HepG2 (cell line): ENCODE measurements around the gene ADGRG1. TPM values are rescaled to one million over a fixed set of nuclear protein-coding genes. Genes with fewer than 3 reads are reported as not detected.

ENCODE experiments used
- CEBPB ChIP-seq: IDR thresholded peaks from 2 replicates; pipeline ENCODE4 v1.6.1; 2011; ENCODE audit warnings: low read depth, low read length, improper control_type of control experiment, borderline replicate concordance
- FIP1L1 ChIP-seq: fragments of 200-400 bp; formaldehyde crosslinking; IDR thresholded peaks from 2 replicates; pipeline ENCODE4 v1.6.1; 2018; ENCODE audit warnings: low read depth, mild to moderate bottlenecking, low read length, moderate library complexity, borderline replicate concordance; ENCODE audit not compliant: insufficient read depth
- KIAA2018 ChIP-seq: sonication (generic); formaldehyde crosslinking; IDR thresholded peaks from 2 replicates; pipeline ENCODE4 v1.5.0; 2020; ENCODE audit warnings: mild to moderate bottlenecking, missing genetic modification reagents, borderline replicate concordance
- PPARG ChIP-seq: conservative IDR thresholded peaks from 2 replicates; pipeline ENCODE4 v1.6.1; 2016; ENCODE audit warnings: missing biosample characterization, missing genetic modification reagents
- ZNF17 ChIP-seq: sonication (generic); formaldehyde crosslinking; IDR thresholded peaks from 2 replicates; pipeline ENCODE4 v1.5.0; 2020; ENCODE audit warnings: mild to moderate bottlenecking, missing genetic modification reagents
- ZNF280D ChIP-seq: sonication (generic); formaldehyde crosslinking; IDR thresholded peaks from 2 replicates; pipeline ENCODE4 v1.5.1; 2020; ENCODE audit warnings: mild to moderate bottlenecking, missing genetic modification reagents
- ZNF574 ChIP-seq: sonication (generic); formaldehyde crosslinking; IDR thresholded peaks from 2 replicates; pipeline ENCODE4 v1.4.0; 2020; ENCODE audit warnings: missing genetic modification reagents
- ZNF678 ChIP-seq: sonication (generic); formaldehyde crosslinking; IDR thresholded peaks from 2 replicates; pipeline ENCODE4 v1.4.0; 2020; ENCODE audit warnings: mild to moderate bottlenecking, missing genetic modification reagents
- ZNF891 ChIP-seq: sonication (generic); formaldehyde crosslinking; IDR thresholded peaks from 2 replicates; pipeline ENCODE4 v1.5.0; 2020; ENCODE audit warnings: mild to moderate bottlenecking, missing genetic modification reagents
- polyA plus RNA-seq, 8 experiments: library from polyadenylated mRNA; depleted of rRNA in 3 of 8; stranded (reverse) in 7 of 8; unstranded in 1 of 8; fragments of >200 nt; fragmentation: Illumina TruSeq in 4 of 8; extraction: Trizol in 4 of 8; gene quantifications; 2 replicates each; pipeline versions ENCODE4 v1.2.1 to v1.2.3, GENCODE V29; 2011 to 2016; ENCODE audit warnings: low read depth in 4 of 8, missing spikeins in 1 of 8, mixed read lengths in 1 of 8; ENCODE audit not compliant: insufficient read depth in 1 of 8
- total RNA-seq, 5 experiments: library from RNA; depleted of rRNA; stranded (reverse); fragments of >200 nt; fragmentation: Illumina TruSeq; extraction: Trizol; gene quantifications; 2 replicates each; pipeline ENCODE4 v1.2.3, GENCODE V29; 2016; ENCODE audit warnings: low read depth in 1 of 5

The ADGRG1 gene
- total and polyA plus RNA-seq, 2 of the 13 experiments (the other 11 are each of a cell fraction or from before 2014, with no cell fraction given) = 2.7 to 5.9 TPM

- TF ChIP-seq ZNF280D (CRISPR knock-in tag) (no peak), ZNF574 (CRISPR knock-in tag) (peak; percentile 46; the same call in 1 of the 2 replicates), ZNF891 (CRISPR knock-in tag) (peak; percentile 78; the same call in 1 of the 2 replicates), CEBPB (peak; percentile 29; the same call in 1 of the 2 replicates), ZNF17 (CRISPR knock-in tag) (no peak), ZNF678 (CRISPR knock-in tag) (0 out of 2 replicates have a peak, but pooled peaks have one; percentile 33), KIAA2018 (CRISPR knock-in tag) (no peak), PPARG (CRISPR knock-in tag) (0 out of 2 replicates have a peak, but pooled peaks have one; percentile 60), FIP1L1 (no peak)
Observed at GRCh38 chr16:57600048-57600835, 28.2 kb upstream of the ADGRG1 start (continued).
